Parathyroid adenoma (tissue), 2 donors: ENCODE data around the gene CADPS.

Experiments
- H2AFZ ChIP-seq: fragments of 300-600 bp; sonication (generic); one replicate; pipeline ENCODE4 v1.7.0; 2017; ENCODE audit warnings: antibody characterized with exemption, mild to moderate bottlenecking
- H3K27ac ChIP-seq: fragments of 300-600 bp; sonication (generic); one replicate; pipeline ENCODE4 v1.7.0; 2017
- H3K27me3 ChIP-seq: fragments of 300-600 bp; sonication (generic); one replicate; pipeline ENCODE4 v1.7.0; 2017; ENCODE audit warnings: low read length; ENCODE audit not compliant: control insufficient read depth, insufficient read depth
- H3K36me3 ChIP-seq: fragments of 300-600 bp; sonication (generic); one replicate; pipeline ENCODE4 v1.7.0; 2017; ENCODE audit warnings: low read length; ENCODE audit not compliant: control insufficient read depth, insufficient read depth
- H3K4me1 ChIP-seq: fragments of 300-600 bp; sonication (generic); one replicate; pipeline ENCODE4 v1.7.0; 2017; ENCODE audit warnings: control low read depth
- H3K4me2 ChIP-seq: fragments of 300-600 bp; sonication (generic); one replicate; pipeline ENCODE4 v1.7.0; 2017; ENCODE audit warnings: low read length
- H3K4me3 ChIP-seq: fragments of 300-600 bp; sonication (generic); one replicate; pipeline ENCODE4 v1.7.0; 2017; ENCODE audit warnings: low read depth, low read length
- H3K79me2 ChIP-seq: fragments of 300-600 bp; sonication (generic); one replicate; pipeline ENCODE4 v1.7.0; 2017; ENCODE audit warnings: control low read depth
- H3K9ac ChIP-seq: fragments of 300-600 bp; sonication (generic); one replicate; pipeline ENCODE4 v1.7.0; 2017; ENCODE audit warnings: mild to moderate bottlenecking
- H3K9me3 ChIP-seq: fragments of 300-600 bp; sonication (generic); one replicate; pipeline ENCODE4 v1.7.0; 2017; ENCODE audit warnings: low read length; ENCODE audit not compliant: control insufficient read depth
- TF ChIP-seq, protein P1 (sequence below): fragments of 300-600 bp; sonication (generic); IDR thresholded peaks from one replicate; pipeline ENCODE4 v1.7.0; 2017; ENCODE audit warnings: antibody characterized with exemption, mild to moderate bottlenecking
- donor health status: primary hyperparathyroidism.

Gene CADPS

GRCh38 chr3:62548528-62549205 lies 326.5 kb downstream of the CADPS start:
- H3K4me2 ChIP-seq, result no peak overlapping the region
- H3K79me2 ChIP-seq, result no peaks in the 10 kb centered on the region
- H3K36me3 ChIP-seq, result no peaks in the 10 kb centered on the region
- no peak overlapping the region for H2AFZ ChIP-seq
- no peaks in the 10 kb centered on the region for H3K27me3 ChIP-seq
- H3K9me3 ChIP-seq, result no peaks in the 10 kb centered on the region
- no peak overlapping the region for H3K9ac ChIP-seq
- no peak overlapping the region for H3K4me3 ChIP-seq
- no peak overlapping the region for H3K27ac ChIP-seq
- TF ChIP-seq, protein P1, sequence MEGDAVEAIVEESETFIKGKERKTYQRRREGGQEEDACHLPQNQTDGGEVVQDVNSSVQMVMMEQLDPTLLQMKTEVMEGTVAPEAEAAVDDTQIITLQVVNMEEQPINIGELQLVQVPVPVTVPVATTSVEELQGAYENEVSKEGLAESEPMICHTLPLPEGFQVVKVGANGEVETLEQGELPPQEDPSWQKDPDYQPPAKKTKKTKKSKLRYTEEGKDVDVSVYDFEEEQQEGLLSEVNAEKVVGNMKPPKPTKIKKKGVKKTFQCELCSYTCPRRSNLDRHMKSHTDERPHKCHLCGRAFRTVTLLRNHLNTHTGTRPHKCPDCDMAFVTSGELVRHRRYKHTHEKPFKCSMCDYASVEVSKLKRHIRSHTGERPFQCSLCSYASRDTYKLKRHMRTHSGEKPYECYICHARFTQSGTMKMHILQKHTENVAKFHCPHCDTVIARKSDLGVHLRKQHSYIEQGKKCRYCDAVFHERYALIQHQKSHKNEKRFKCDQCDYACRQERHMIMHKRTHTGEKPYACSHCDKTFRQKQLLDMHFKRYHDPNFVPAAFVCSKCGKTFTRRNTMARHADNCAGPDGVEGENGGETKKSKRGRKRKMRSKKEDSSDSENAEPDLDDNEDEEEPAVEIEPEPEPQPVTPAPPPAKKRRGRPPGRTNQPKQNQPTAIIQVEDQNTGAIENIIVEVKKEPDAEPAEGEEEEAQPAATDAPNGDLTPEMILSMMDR, result no peak
- no peaks in the 10 kb centered on the region for H3K4me1 ChIP-seq

DNA sequence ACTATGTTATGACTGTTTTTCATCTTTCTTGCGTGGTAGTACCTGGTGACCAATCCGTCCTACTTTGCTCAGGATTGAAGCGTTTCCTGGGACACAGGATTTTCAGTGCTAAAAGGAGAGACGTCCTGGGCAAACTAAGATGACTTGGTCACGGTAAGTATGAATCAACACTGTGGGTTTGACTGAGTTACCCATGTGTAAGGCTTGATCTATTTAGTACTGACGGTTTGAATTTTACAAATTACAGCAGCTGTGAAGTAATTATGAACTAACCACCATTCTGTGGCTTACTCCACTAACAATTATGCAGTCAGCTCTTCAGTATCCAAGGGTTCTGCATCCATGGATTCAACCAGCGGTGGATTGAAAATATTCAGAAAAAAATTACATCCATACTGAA lies 328.9 kb downstream of the CADPS start:
- H3K27me3 ChIP-seq, result no peaks in the 10 kb centered on the region
- H2AFZ ChIP-seq, result no peak overlapping the region
- H3K79me2 ChIP-seq, result no peaks in the 10 kb centered on the region
- no peak overlapping the region for H3K4me2 ChIP-seq
- TF ChIP-seq, protein P1, result no peak
- no peak overlapping the region for H3K27ac ChIP-seq
- H3K9ac ChIP-seq, result no peak overlapping the region
- no peaks in the 10 kb centered on the region for H3K9me3 ChIP-seq
- no peak overlapping the region for H3K4me3 ChIP-seq
- no peaks in the 10 kb centered on the region for H3K36me3 ChIP-seq
- H3K4me1 ChIP-seq, result no peaks in the 10 kb centered on the region

DNA sequence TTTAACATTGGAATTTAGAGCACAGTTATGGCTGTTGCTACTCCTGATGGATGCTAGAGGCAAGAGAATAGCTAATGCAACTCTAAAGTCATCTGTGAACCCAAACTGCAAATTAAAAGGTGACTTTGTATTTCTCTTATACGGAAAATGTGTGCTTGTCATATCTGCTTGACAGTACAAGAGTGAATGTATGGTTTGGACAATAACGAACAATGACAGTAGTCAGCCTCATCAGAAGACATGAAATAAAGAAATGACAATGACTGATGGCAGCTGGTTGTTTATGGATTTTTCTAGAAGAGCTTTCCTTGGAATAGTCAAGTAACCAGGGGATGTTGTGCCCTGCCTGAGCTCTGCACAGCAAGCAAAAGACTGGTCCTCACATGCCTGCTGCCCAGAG lies 333.0 kb downstream of the CADPS start:
- Histone ChIP-seq H3K27me3 (no peaks in the 10 kb centered on the region), H3K79me2 (no peaks in the 10 kb centered on the region), H3K36me3 (no peaks in the 10 kb centered on the region), H3K27ac (no peak overlapping the region), H2AFZ (no peak overlapping the region), H3K9me3 (no peaks in the 10 kb centered on the region), H3K4me1 (no peaks in the 10 kb centered on the region), H3K4me2 (no peak overlapping the region), H3K4me3 (no peak overlapping the region), H3K9ac (no peak overlapping the region)
- TF ChIP-seq, protein P1, result no peak

- H3K79me2 ChIP-seq, result no peaks in the 10 kb centered on the region
- no peak overlapping the region for H3K9ac ChIP-seq
- H3K4me1 ChIP-seq, result no peaks in the 10 kb centered on the region
- no peaks in the 10 kb centered on the region for H3K9me3 ChIP-seq
- no peak overlapping the region for H2AFZ ChIP-seq
- no peak overlapping the region for H3K27ac ChIP-seq
- no peak overlapping the region for H3K4me3 ChIP-seq
- H3K4me2 ChIP-seq, result no peak overlapping the region
- TF ChIP-seq, protein P1, result no peak
- no peaks in the 10 kb centered on the region for H3K27me3 ChIP-seq
- no peaks in the 10 kb centered on the region for H3K36me3 ChIP-seq
Observed at GRCh38 chr3:62539762-62540161, 335.5 kb downstream of the CADPS start.

DNA sequence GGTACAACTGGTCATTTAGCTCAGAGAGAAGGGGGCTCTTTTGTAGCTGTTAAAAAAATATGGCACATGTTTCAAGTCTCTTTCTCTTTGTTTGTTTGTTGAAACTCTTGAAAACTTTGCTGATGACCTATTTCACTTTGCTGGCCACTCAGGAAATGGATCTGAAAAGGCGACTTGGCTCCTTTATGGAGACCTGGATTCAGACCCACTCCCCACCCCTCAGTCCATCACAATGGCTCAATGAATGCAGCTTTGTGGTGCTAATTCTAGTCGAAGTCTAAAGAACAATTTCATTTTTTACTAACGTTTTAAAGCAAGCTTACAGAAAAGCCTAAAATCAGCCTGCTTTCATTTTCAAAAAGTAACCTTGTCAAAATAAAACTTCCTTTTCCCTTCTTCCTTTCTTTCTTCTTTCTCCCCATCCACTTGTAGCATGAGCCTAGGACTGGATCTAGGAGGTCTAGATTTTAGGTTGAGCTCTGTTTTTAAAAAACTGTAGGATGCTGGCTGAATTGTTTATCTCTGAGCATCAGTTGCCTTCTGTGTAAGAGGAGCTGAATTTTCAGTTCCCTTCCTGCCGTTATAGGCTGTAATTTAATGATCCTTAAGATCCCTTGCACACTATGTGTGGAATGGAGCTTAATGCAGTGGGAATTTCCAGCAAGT lies 336.4 kb downstream of the CADPS start:
- H3K9ac ChIP-seq, result no peak overlapping the region
- no peaks in the 10 kb centered on the region for H3K4me1 ChIP-seq
- H3K79me2 ChIP-seq, result no peaks in the 10 kb centered on the region
- H3K4me3 ChIP-seq, result no peak overlapping the region
- H3K27me3 ChIP-seq, result no peaks in the 10 kb centered on the region
- H3K27ac ChIP-seq, result no peak overlapping the region
- TF ChIP-seq, protein P1, result no peak
- no peaks in the 10 kb centered on the region for H3K9me3 ChIP-seq
- no peak overlapping the region for H3K4me2 ChIP-seq
- no peaks in the 10 kb centered on the region for H3K36me3 ChIP-seq
- no peak overlapping the region for H2AFZ ChIP-seq
